ENCODE measurements around the gene ABCC1. TPM values are rescaled to one million over a fixed set of nuclear protein-coding genes. Genes with fewer than 3 reads are reported as not detected.

ABCC1 gene
- polyA plus RNA-seq, 1 of the 3 experiments (the other 2 are of a cell fraction): 23.7 TPM

- DNase-seq: no peak
- ChIA-PET POLR2A (no interaction called here), CTCF (interaction anchor here (0.9 kb wide), 1 partner anchor 17 kb away, joined by 3 read pairs; no protein-coding TSS in a partner anchor)
- H3K27ac ChIP-seq (ENCODE audit: low read depth in 2 of 2, low read length in 1 of 2): no peak overlapping the region
- H3K9ac ChIP-seq: no peak overlapping the region
- TF ChIP-seq SMC3 (IDR thresholded peaks at IDR 0.05; ENCODE audit: low read depth, low read length): no peak
- TF ChIP-seq GABPA (IDR thresholded peaks at IDR 0.05; ENCODE audit: low read depth): no peak
- TF ChIP-seq YY1 (IDR thresholded peaks at IDR 0.05; ENCODE audit: low read depth): no peak
- TF ChIP-seq RFX5 (IDR thresholded peaks at IDR 0.05; ENCODE audit: low read length): no peak
- no peak for TF ChIP-seq IRF3 (IDR thresholded peaks at IDR 0.05; ENCODE audit: low read depth, low read length)
- TF ChIP-seq SIN3A (IDR thresholded peaks at IDR 0.05; ENCODE audit: borderline replicate concordance, low read depth, low read length): no peak
- no peak for TF ChIP-seq PBX3 (IDR thresholded peaks at IDR 0.05)
- TF ChIP-seq TCF12 (IDR thresholded peaks at IDR 0.05): no peak
- TF ChIP-seq CHD2 (IDR thresholded peaks at IDR 0.05; ENCODE audit: low read length, partially characterized antibody): no peak
- no peak for TF ChIP-seq FOXM1 (IDR thresholded peaks at IDR 0.05; ENCODE audit: low read depth)
- no peak for TF ChIP-seq MXI1 (IDR thresholded peaks at IDR 0.05; ENCODE audit: low read depth, low read length)
- no peaks in the 10 kb centered on the region for H3K4me1 ChIP-seq (ENCODE audit: control insufficient read depth in 1 of 2, insufficient read depth in 2 of 2, low read depth in 1 of 2, low read length in 1 of 2)
- no peak overlapping the region for H2AFZ ChIP-seq (ENCODE audit: low read depth)
- no peaks in the 10 kb centered on the region for H3K9me3 ChIP-seq
- no peak overlapping the region for H3K4me2 ChIP-seq
- no peaks in the 10 kb centered on the region for H3K27me3 ChIP-seq (ENCODE audit: insufficient read depth)
- H3K9me2 ChIP-seq: no peaks in the 10 kb centered on the region
- H4K20me1 ChIP-seq (ENCODE audit: insufficient read depth): no peaks in the 10 kb centered on the region
- no peak overlapping the region for H3K4me3 ChIP-seq (ENCODE audit: low read depth in 2 of 2, low read length in 1 of 2)
- WGBS (ENCODE audit: low lambda C conversion rate): 73% methylated on average over 10 of the region's 15 CpGs
- no peaks in the 10 kb centered on the region for H3K79me2 ChIP-seq (ENCODE audit: insufficient read depth)
- H3F3A ChIP-seq (replicated peaks; ENCODE audit: insufficient read depth): no peaks in the 10 kb centered on the region
- H3K36me3 ChIP-seq (replicated peaks in 1 of 2; ENCODE audit: control insufficient read depth in 1 of 2, insufficient read depth in 2 of 2, low read length in 1 of 2): no peaks in the 10 kb centered on the region
These were observed 220.2 kb downstream of the ABCC1 start for GRCh38 chr16:16169615-16170014.

- Histone ChIP-seq H3K9ac (no peak overlapping the region), H3K4me3 (ENCODE audit: low read depth in 2 of 2, low read length in 1 of 2) (no peak overlapping the region), H3K79me2 (ENCODE audit: insufficient read depth) (no peaks in the 10 kb centered on the region), H4K20me1 (ENCODE audit: insufficient read depth) (no peaks in the 10 kb centered on the region), H3K27ac (ENCODE audit: low read depth in 2 of 2, low read length in 1 of 2) (no peak overlapping the region), H3K27me3 (ENCODE audit: insufficient read depth) (no peaks in the 10 kb centered on the region), H3K9me3 (no peaks in the 10 kb centered on the region), H3F3A (replicated peaks; ENCODE audit: insufficient read depth) (no peaks in the 10 kb centered on the region), H2AFZ (ENCODE audit: low read depth) (no peak overlapping the region), H3K4me1 (ENCODE audit: control insufficient read depth in 1 of 2, insufficient read depth in 2 of 2, low read depth in 1 of 2, low read length in 1 of 2) (peaks cover 0 to 11% of the 10 kb centered on the region in 2 experiments; a peak in 1 of 4 replicates), H3K4me2 (no peak overlapping the region), H3K9me2 (no peaks in the 10 kb centered on the region), H3K36me3 (replicated peaks in 1 of 2; ENCODE audit: control insufficient read depth in 1 of 2, insufficient read depth in 2 of 2, low read length in 1 of 2) (no peaks in the 10 kb centered on the region)
- WGBS (ENCODE audit: low lambda C conversion rate): 70% methylated on average over 4 of the region's 4 CpGs
- DNase-seq: no peak
- ChIA-PET POLR2A (no interaction called here), CTCF (interaction anchor here (0.7 to 1.4 kb wide), 3 partner anchors 16 to 297 kb away, joined by 3 to 5 read pairs (median 5); no protein-coding TSS in a partner anchor)
- TF ChIP-seq ELF1 (IDR thresholded peaks at IDR 0.05) (no peak), NRF1 (IDR thresholded peaks at IDR 0.05; ENCODE audit: low read depth, low read length) (no peak)
These were observed 222.0 kb downstream of the ABCC1 start for GRCh38 chr16:16171332-16171919.

Data from SK-N-SH (cell line).